CD4-positive, alpha-beta T cell treated with Interleukin-12 subunit alpha and Interleukin-12 subunit beta, for 1 hour (primary cell): ENCODE results near the gene ETAA1.

Experiments
- DNase-seq: peaks from one replicate; pipeline ENCODE4 v3.0.0-alpha.2; 2020

Gene ETAA1

GRCh38 chr2:67397143-67397986 lies at the start of gene ETAA1:
ETAA1 (plus strand) TSS chr2:67397333; CDS start chr2:67397449, 116 bp downstream.
- peak; percentile 94 for DNase-seq

DNA sequence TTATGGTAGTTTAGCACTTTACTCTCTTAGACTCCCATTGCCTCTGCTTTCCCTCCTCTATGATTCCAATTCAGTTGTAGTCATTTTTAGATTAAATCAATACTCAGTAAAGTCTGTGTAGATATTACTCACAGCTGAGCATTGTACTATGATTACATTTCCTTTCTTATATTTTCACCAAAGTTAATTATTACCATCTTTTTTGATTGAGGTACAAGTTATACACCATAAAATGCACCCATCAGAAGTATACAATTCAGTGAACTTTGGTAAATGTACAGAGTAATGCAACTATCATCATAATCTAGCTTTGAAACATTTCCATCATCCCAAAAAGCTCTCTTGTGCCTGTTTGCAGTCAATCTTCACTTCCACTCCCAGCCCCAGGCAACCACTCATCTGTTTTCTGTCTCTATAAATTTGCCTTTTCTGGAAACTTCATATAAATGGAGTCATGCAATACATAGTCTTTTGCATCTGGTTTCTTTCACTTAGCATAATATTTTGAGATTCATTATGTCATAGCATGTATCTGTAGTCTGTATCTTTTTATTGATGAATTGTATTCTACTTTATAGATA lies 30.2 kb upstream of the ETAA1 start:
- DNase-seq, result no peak

DNA sequence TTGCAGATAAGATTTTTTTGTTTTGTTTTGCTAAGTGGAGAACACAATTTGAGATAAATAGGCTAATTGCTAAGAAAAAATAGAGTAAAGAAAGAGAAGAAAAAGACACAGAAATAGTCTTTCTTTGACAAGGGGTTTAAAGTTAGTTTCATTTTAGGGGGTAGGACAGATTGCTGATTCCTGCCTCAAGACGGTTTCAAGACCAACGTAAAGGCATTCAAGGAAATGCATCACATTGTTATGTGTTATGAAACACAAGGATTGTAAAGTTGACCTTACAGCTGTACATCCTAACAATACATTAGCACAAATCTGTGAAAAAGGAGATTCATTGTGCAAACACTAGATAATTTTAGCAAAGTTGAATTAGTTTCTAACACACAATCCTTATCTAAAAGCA lies 22.7 kb upstream of the ETAA1 start:
- no peak for DNase-seq

GRCh38 chr2:67374949-67375348 lies 22.2 kb upstream of the ETAA1 start:
- no peak for DNase-seq

GRCh38 chr2:67378555-67378954 lies 18.6 kb upstream of the ETAA1 start:
- DNase-seq, result no peak

- no peak for DNase-seq
Measured at GRCh38 chr2:67379048-67379447, 18.1 kb upstream of the ETAA1 start.

DNA sequence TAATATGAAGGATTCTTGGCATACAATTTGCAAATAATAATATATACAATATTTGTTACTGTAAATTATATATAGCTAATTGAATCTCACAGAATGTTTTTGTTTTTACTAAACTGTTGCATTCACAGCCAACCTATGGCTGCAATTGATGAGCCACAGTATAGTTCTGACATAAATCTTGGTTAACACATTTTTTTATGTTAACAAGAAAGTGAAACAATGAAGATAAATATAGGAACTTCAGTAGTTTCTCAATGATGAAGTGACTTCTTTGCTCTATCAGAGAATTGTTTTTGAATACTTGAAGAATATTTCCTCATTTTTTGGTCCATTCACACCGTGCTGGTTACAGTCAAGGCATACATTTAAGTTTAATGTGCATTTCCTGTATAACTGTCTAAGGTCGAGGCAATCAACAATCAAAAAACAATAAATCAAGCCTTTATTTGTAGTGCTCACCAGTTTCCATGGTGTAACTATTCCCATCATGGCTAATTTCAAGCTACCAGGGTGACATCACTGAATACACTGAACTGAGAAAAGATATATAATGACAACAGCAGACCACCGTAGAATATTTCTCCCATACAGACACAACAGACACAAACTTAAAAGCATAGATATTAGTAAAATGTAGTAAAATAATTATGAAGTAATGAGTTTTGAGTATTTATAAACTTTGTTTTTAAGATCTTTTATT lies 12.9 kb upstream of the ETAA1 start:
- no peak for DNase-seq

DNA sequence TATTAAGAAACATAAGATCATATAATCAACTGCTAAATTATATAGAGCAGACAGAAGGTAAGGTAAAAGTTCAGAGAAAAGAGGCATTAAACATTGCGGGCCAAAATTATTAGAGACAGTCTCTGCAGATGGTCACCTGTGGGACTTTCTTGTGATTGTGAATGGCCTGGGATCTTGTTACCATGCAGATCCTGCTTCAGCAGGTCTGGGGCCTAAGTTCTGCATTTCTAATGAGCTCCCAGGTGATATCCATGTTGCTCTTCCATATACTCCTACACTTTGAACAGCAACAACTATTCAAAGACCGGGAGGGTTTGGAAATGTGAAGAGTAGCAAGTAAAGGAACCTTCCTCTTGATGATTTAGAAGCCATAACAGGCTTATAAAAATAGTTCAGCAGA lies 8.5 kb upstream of the ETAA1 start:
- no peak for DNase-seq

- no peak for DNase-seq
Measured at GRCh38 chr2:67389286-67389685, 7.8 kb upstream of the ETAA1 start.

DNA sequence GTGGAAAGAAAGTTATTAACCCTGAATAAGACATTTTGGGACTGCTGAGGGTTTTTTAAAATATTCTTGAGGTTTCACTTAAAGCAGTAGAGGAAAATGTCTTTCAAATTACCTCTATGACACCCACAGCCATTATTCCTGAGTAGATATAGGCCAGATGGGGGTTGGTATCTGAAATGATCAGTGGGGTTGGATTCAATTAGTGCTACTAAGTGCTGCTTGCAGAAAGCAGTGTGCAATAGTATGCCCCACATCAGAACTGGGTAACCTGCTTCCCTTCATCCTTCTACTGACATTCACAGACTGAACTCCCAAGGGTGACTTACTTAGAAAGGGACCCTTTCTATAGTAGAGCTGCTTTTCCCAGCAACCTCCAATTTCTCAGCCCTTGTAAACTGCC lies 7.3 kb upstream of the ETAA1 start:
- DNase-seq, result no peak

DNA sequence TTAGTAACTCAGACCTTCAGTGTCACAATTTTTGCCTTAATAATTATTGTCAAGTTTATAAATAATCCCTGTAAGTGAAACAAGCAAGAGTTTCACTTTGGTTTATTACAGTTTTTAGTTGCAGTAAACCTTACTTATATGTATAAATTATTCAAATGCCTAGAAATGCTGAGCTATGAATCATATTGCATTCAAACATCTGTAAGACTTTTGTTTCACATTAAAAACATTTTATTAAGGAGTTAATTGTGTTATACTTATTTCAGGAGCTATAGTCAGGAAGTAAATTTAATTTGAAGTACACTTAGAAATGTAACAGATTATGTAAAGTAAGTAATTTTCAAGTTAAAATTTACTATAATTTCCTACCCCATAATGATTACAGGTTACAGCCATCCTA lies 3.9 kb upstream of the ETAA1 start:
- no peak for DNase-seq

- no peak for DNase-seq
Measured at GRCh38 chr2:67394734-67395133, 2.4 kb upstream of the ETAA1 start.

GRCh38 chr2:67399144-67399543 lies 2.0 kb downstream of the ETAA1 start:
- no peak for DNase-seq

DNA sequence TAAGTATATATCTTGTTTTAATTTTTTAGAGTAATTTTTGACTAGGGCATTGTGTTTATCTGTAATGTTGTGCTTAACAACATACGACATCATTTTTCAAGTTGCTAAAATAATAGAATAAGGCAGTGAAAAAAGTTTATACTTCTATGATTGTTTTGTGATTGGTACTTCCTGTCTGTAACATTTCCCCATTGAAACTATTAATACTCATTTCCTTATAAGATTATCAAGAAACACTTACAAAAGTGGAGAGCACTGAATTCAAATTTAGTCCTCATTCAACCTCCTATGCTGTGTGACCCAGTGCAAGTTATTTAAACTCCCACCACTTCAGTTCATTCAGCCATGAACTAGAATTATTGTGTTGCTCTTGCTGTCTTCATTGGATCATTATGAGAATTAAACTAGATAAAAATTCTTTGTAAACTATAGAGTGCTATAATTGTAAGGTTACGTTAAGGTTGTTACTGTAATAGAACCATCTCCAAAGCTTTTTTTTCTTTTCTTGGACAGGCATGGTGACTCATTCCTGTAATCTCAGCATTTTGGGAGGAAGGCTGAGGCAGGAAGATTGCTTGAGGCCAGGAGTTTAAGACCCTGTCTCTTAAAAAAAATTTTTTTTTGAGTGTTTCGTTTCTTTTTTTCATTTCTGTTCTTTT lies 2.8 kb downstream of the ETAA1 start:
- DNase-seq, result no peak

GRCh38 chr2:67400560-67401485 lies 3.7 kb downstream of the ETAA1 start:
- no peak for DNase-seq

DNA sequence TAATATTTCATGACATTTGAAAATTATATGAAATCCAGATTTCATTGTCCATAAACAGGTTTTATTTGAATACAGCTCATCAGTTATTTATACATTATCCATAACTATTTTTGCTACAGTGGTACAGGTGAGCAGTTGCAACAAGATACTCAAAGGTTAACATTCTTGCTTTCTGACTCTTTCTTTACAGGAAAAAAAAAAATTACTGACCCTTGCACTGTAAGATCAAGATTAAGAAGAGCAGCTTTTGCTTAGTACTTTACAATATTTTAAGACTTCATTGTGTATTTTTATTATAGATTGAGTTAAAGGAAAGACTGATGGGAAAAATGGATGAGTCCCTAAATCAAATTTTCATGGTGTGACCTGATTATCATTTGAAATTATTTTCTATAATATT lies 11.2 kb downstream of the ETAA1 start:
- no peak for DNase-seq

DNA sequence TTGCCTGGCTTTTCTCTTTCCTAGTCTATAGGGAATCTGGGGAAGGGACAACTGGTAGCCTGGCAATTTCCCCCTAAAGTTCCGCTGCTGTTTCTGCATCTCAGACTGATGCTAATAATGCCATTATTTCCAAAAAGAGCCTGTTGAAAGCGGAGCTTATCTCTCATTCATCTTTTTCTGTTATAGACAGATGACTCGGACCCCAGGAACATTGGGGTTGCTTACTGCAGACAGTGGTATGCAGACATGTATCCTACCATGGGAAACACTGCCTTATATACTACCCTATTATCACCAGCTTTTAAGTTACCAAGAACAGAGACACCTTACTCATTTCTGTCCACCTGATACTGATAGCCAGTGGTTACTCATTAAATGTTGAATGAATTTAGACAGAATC lies 15.3 kb downstream of the ETAA1 start:
- DNase-seq, result no peak

DNA sequence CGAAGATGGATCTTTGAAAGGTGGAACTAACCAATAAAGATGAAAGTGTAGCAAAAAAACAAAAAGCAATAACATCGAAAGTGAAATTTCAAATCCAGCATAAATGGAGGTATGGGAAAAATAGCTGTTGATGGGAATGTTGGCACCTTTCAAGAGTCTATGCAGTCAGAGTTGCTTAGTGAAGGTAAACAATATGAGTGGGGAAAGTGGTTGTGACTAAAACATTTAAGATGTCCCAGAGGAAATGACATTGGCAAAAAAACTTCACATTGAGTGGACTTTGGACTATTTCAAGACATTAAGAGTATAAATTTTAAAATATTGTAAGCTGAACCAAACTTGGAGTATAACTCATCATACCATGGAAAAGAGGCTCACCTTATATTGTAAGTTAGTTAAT lies 17.7 kb downstream of the ETAA1 start:
- no peak for DNase-seq

GRCh38 chr2:67416136-67416535 lies 19.0 kb downstream of the ETAA1 start:
- DNase-seq, result no peak

DNA sequence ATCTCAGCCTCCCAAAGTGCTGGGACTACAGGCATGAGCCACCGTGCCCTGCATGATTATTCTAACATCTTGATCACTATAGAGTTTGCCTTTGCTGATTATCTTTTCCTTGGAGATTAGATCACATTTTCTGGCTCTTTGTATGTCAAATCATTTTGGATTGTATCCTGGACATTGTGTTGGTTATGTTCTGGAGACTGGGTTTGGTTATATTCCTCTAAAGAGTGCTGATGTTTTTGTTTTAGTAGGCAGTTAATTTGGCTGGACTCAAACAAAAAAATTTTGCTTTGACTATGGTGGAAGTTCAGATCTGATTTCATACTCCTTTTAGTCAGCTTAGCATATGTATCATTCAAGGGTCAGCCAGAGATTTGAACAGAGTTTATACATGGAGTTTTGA lies 26.4 kb downstream of the ETAA1 start:
- DNase-seq, result no peak

- DNase-seq, result no peak
Measured at GRCh38 chr2:67436221-67436620, 39.1 kb downstream of the ETAA1 start.

- no peak for DNase-seq
Measured at GRCh38 chr2:67437114-67437513, 40.0 kb downstream of the ETAA1 start.
